HG02610 (cell line): ENCODE data around the gene ABCC8.

Experiments used
- ATAC-seq: cut with Tn5 transposase; IDR thresholded peaks from one replicate; pipeline ENCODE4 v1.9.1; 2021; ENCODE audit warnings: mild to moderate bottlenecking, moderate library complexity; ENCODE audit not compliant: unreplicated experiment

ABCC8 gene

GRCh38 chr11:17476317-17477083 is at the start of gene ABCC8:
ABCC8 (minus strand) TSS chr11:17476845; CDS start chr11:17476776, 69 bp downstream.
- ATAC-seq, result no peak

- ATAC-seq, result no peak
These were observed 49.7 kb upstream of the ABCC8 start for GRCh38 chr11:17526326-17526725.

- ATAC-seq, result no peak
These were observed 48.9 kb upstream of the ABCC8 start for GRCh38 chr11:17525570-17525969.

GRCh38 chr11:17524221-17524620 is 47.6 kb upstream of the ABCC8 start:
- ATAC-seq, result no peak

- ATAC-seq, result no peak
These were observed 46.0 kb upstream of the ABCC8 start for GRCh38 chr11:17522655-17523054.

- ATAC-seq, result no peak
These were observed 44.7 kb upstream of the ABCC8 start for GRCh38 chr11:17521106-17521900.

- ATAC-seq, result no peak
These were observed 42.6 kb upstream of the ABCC8 start for GRCh38 chr11:17519061-17519885.

GRCh38 chr11:17518366-17518765 is 41.7 kb upstream of the ABCC8 start:
- ATAC-seq, result no peak

- ATAC-seq, result no peak
These were observed 40.5 kb upstream of the ABCC8 start for GRCh38 chr11:17517186-17517585.

- no peak for ATAC-seq
These were observed 40.0 kb upstream of the ABCC8 start for GRCh38 chr11:17516551-17517150.

- no peak for ATAC-seq
These were observed 39.0 kb upstream of the ABCC8 start for GRCh38 chr11:17515443-17516176.

- ATAC-seq, result no peak
These were observed 37.8 kb upstream of the ABCC8 start for GRCh38 chr11:17514476-17514875.

- ATAC-seq, result no peak
These were observed 37.2 kb upstream of the ABCC8 start for GRCh38 chr11:17513853-17514252.

- ATAC-seq, result no peak
These were observed 35.5 kb upstream of the ABCC8 start for GRCh38 chr11:17512101-17512500.

- ATAC-seq, result no peak
These were observed 34.9 kb upstream of the ABCC8 start for GRCh38 chr11:17511571-17511970.

- ATAC-seq, result no peak
These were observed 34.0 kb upstream of the ABCC8 start for GRCh38 chr11:17510507-17511206.

- ATAC-seq, result no peak
These were observed 32.1 kb upstream of the ABCC8 start for GRCh38 chr11:17508791-17509190.

- ATAC-seq, result no peak
These were observed 31.7 kb upstream of the ABCC8 start for GRCh38 chr11:17508306-17508705.

- ATAC-seq, result no peak
These were observed 31.1 kb upstream of the ABCC8 start for GRCh38 chr11:17507773-17508172.

GRCh38 chr11:17506942-17507341 is 30.3 kb upstream of the ABCC8 start:
- ATAC-seq, result no peak
